ENCODE measurements around the gene GPX6. TPM values are rescaled to one million over a fixed set of nuclear protein-coding genes. Genes with fewer than 3 reads are reported as not detected.

GPX6 gene, protein sequence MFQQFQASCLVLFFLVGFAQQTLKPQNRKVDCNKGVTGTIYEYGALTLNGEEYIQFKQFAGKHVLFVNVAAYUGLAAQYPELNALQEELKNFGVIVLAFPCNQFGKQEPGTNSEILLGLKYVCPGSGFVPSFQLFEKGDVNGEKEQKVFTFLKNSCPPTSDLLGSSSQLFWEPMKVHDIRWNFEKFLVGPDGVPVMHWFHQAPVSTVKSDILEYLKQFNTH
- total RNA-seq, result not detected in 2 replicates

DNA sequence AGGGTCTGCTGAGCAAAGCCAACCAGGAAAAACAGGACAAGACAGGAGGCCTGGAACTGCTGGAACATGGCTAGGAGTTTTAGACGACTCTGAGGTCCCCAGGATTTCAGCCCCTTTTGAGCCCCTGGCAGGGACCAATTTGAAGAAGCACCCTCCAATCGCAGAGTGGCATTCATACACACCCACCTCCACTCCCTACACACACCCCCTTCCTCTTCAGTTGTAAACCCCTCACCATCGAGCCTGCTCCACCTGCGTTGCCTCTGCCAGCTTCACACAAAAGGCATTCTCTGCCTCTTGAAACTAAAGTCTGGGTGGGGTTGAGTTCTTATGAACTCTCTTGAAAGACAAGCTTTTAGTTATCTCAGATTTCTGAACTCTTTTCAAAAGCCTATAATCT, at the start of gene GPX6:
Gene GPX6 (minus strand): TSS at position 118 of the 400 bp plus-strand sequence. CDS start 50 bp downstream, at position 68.

DNA sequence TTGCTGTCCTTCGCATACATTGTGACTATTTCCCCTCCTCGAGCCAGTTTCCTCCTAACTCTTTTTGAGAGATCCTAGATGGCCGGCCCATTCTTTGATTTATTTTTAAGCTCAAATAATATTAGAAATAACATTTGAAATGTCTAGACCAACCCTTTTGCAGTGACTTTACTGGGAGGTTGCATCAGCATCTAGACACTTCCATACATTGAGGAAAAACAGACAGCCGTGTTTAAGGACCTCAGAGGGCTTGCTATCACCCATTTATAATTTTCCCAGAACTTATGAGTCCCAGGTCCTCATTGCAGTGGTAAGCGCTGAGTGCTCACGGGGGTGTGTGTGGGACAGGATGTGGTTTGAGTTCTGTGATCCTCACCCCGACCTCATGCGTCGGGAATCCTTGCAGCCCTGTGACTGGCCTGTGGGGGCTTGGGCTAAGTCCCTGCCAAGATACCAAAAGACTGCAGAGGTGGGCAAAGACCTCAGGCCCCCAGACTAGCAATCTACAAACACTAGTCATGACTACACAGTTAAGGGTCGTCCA, 10.0 kb upstream of the GPX6 start, which contains the start of gene GPX5:
Gene GPX5 (plus strand): TSS at position 386 of the 544 bp plus-strand sequence. CDS start 133 bp downstream, at position 519.

Other genes starting within 250 kb of the GPX6 start
- gene ZSCAN26, start 248.7 kb downstream of the GPX6 start, total RNA-seq, result 11.0 and 11.9 TPM in 2 replicates
- gene PGBD1, start 234.2 kb downstream of the GPX6 start, total RNA-seq, result 5.9 and 7.1 TPM in 2 replicates
- gene ZSCAN31, start 179.6 kb downstream of the GPX6 start, total RNA-seq, result 0.84 and 0.89 TPM in 2 replicates
- gene ZKSCAN3, start 165.8 kb downstream of the GPX6 start, total RNA-seq, result 2.7 and 3.3 TPM in 2 replicates
- gene ZSCAN12, start 116.0 kb downstream of the GPX6 start, total RNA-seq, result 3.4 and 5.5 TPM in 2 replicates
- 1.5 and 2.5 TPM in 2 replicates for gene ZSCAN23, start 72.3 kb downstream of the GPX6 start, total RNA-seq
- gene GPX5, start 10.1 kb upstream of the GPX6 start, total RNA-seq, result not detected in 2 replicates

Data from bronchus fibroblast of lung (primary cell).